ENCODE results near the gene MOGAT2. TPM values are rescaled to one million over a fixed set of nuclear protein-coding genes. Genes with fewer than 3 reads are reported as not detected.
"Not testable (repeated sequence)": the region's sequence is repeated elsewhere in the genome, so short reads cannot be mapped to it uniquely, and the experiment has no call there.

MOGAT2 gene
- total and polyA plus RNA-seq, 2 experiments from 2014 or later, result 2.9 to 3.2 TPM

DNA sequence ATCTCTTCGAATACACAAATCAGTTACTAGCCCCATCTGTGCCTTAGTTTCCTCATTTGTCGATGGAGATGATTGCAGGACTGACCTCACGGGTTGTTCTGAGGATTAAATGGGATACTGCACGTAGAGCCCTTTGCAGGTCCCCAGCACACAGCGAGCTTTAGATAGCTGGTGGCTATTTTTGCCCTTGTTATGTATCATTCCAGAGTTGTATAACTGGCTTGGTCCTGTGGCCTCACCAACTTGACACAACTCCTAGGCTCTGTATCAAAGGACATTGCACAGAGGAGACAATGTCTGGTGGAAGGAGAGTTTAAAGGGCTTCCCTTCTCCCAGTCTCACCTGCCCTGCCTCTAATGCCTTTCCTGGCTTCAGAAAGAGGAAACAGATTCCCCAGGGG, 28.2 kb downstream of the MOGAT2 start:
- no peaks in the 10 kb centered on the region for H3K9me3 ChIP-seq (ENCODE audit: low read depth)
- H3K4me1 ChIP-seq (ENCODE audit: insufficient read depth), result peaks cover 4% of the 10 kb centered on the region
- no peak overlapping the region for H3K4me2 ChIP-seq
- DNase-seq (ENCODE audit: low spot score), result no peak
- no peaks in the 10 kb centered on the region for H3K36me3 ChIP-seq (replicated peaks; ENCODE audit: insufficient read depth, low read depth)
- TF ChIP-seq EZH2phosphoT487 (IDR thresholded peaks at IDR 0.05; ENCODE audit: low read depth, severe bottlenecking, unreplicated experiment) (no peak), EZH2 (IDR thresholded peaks at IDR 0.05; ENCODE audit: borderline replicate concordance) (no peak)
- TF ChIP-seq, protein P1, sequence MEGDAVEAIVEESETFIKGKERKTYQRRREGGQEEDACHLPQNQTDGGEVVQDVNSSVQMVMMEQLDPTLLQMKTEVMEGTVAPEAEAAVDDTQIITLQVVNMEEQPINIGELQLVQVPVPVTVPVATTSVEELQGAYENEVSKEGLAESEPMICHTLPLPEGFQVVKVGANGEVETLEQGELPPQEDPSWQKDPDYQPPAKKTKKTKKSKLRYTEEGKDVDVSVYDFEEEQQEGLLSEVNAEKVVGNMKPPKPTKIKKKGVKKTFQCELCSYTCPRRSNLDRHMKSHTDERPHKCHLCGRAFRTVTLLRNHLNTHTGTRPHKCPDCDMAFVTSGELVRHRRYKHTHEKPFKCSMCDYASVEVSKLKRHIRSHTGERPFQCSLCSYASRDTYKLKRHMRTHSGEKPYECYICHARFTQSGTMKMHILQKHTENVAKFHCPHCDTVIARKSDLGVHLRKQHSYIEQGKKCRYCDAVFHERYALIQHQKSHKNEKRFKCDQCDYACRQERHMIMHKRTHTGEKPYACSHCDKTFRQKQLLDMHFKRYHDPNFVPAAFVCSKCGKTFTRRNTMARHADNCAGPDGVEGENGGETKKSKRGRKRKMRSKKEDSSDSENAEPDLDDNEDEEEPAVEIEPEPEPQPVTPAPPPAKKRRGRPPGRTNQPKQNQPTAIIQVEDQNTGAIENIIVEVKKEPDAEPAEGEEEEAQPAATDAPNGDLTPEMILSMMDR (IDR thresholded peaks at IDR 0.05; ENCODE audit: poor library complexity), result no peak
- H3K27ac ChIP-seq, result no peak overlapping the region
- WGBS (ENCODE audit: low lambda C conversion rate, missing lambda C conversion rate), result 85% methylated on average over 5 of the region's 5 CpGs
- H3K9me2 ChIP-seq (replicated peaks; ENCODE audit: insufficient read depth), result no peaks in the 10 kb centered on the region
- no peak overlapping the region for H3K4me3 ChIP-seq
- no peaks in the 10 kb centered on the region for H3K79me2 ChIP-seq
- no peaks in the 10 kb centered on the region for H4K20me1 ChIP-seq (ENCODE audit: insufficient read depth, poor library complexity, severe bottlenecking)
- H2AFZ ChIP-seq, result no peak overlapping the region
- no peaks in the 10 kb centered on the region for H3K27me3 ChIP-seq

GRCh38 chr11:75748729-75749273, 31.2 kb downstream of the MOGAT2 start:
- not testable (repeated sequence) for H3K27me3 ChIP-seq; H3K4me2 ChIP-seq; H3K27ac ChIP-seq; DNase-seq (ENCODE audit: low spot score); H4K20me1 ChIP-seq (ENCODE audit: insufficient read depth, poor library complexity, severe bottlenecking); H3K79me2 ChIP-seq; H3K9me2 ChIP-seq (replicated peaks; ENCODE audit: insufficient read depth); H3K4me1 ChIP-seq (ENCODE audit: insufficient read depth); H3K9me3 ChIP-seq (ENCODE audit: low read depth); H2AFZ ChIP-seq; H3K4me3 ChIP-seq; H3K36me3 ChIP-seq (replicated peaks; ENCODE audit: insufficient read depth, low read depth)
- WGBS (ENCODE audit: low lambda C conversion rate, missing lambda C conversion rate), result 52% methylated on average over 20 of the region's 26 CpGs

DNA sequence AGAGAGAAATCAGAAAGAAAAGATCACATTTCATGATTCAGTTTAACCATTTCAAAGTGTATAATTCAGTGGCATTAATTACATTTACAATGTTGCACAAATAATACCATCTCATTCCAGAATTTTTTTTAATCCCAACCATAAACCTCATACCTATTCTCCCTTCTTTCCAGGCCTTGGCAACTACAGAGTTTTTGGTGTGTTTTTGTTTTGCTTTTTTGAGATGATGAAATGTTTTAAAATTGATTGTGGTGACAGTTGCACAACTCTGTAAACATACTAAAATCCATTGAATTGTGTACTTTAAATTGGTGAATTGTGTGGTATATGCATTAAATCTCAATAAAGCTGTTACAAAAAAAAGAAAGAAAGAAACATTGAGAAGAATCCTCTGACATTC, 37.3 kb downstream of the MOGAT2 start:
- not testable (repeated sequence) for H3K4me3 ChIP-seq; DNase-seq (ENCODE audit: low spot score); H3K79me2 ChIP-seq; H3K9me3 ChIP-seq (ENCODE audit: low read depth); H4K20me1 ChIP-seq (ENCODE audit: insufficient read depth, poor library complexity, severe bottlenecking); H2AFZ ChIP-seq; H3K4me1 ChIP-seq (ENCODE audit: insufficient read depth); H3K27ac ChIP-seq; H3K4me2 ChIP-seq; H3K36me3 ChIP-seq (replicated peaks; ENCODE audit: insufficient read depth, low read depth); H3K9me2 ChIP-seq (replicated peaks; ENCODE audit: insufficient read depth); H3K27me3 ChIP-seq

GRCh38 chr11:75757651-75758050, 40.0 kb downstream of the MOGAT2 start:
- TF ChIP-seq EZH2 (IDR thresholded peaks at IDR 0.05; ENCODE audit: borderline replicate concordance), result no peak
- TF ChIP-seq, protein P1 (IDR thresholded peaks at IDR 0.05; ENCODE audit: poor library complexity), result no peak
- no peak for TF ChIP-seq EZH2phosphoT487 (IDR thresholded peaks at IDR 0.05; ENCODE audit: low read depth, severe bottlenecking, unreplicated experiment)
- Histone ChIP-seq H3K9me3 (ENCODE audit: low read depth) (no peaks in the 10 kb centered on the region), H3K9me2 (replicated peaks; ENCODE audit: insufficient read depth) (no peaks in the 10 kb centered on the region), H3K27me3 (no peaks in the 10 kb centered on the region), H2AFZ (no peak overlapping the region), H3K36me3 (replicated peaks; ENCODE audit: insufficient read depth, low read depth) (no peaks in the 10 kb centered on the region), H3K4me2 (no peak overlapping the region), H3K4me1 (ENCODE audit: insufficient read depth) (no peaks in the 10 kb centered on the region), H4K20me1 (ENCODE audit: insufficient read depth, poor library complexity, severe bottlenecking) (no peaks in the 10 kb centered on the region), H3K4me3 (no peak overlapping the region), H3K79me2 (no peaks in the 10 kb centered on the region), H3K27ac (no peak overlapping the region)
- 90% methylated on average over 2 of the region's 2 CpGs for WGBS (ENCODE audit: low lambda C conversion rate, missing lambda C conversion rate)
- DNase-seq (ENCODE audit: low spot score), result no peak

Data from hepatocyte (in vitro differentiated cells).